Smooth muscle cell (in vitro differentiated cells): ENCODE results near the gene WFIKKN1. TPM values are rescaled to one million over a fixed set of nuclear protein-coding genes. Genes with fewer than 3 reads are reported as not detected.

Source experiments
- DNase-seq: peaks from one replicate; lab custom pipeline; 2025; ENCODE audit not compliant: unreplicated experiment; lab: John Stamatoyannopoulos, UW
- H2AFZ ChIP-seq: fragments of 200-600 bp; sonication (generic); 2 replicates; pipeline ENCODE4 v1.6.0; 2016; ENCODE audit warnings: antibody characterized with exemption, low read depth, mild to moderate bottlenecking
- H3F3A ChIP-seq: fragments of 200-600 bp; sonication (generic); 2 replicates; pipeline ENCODE4 v1.6.0; 2017; ENCODE audit warnings: antibody characterized with exemption, low read depth
- H3K27ac ChIP-seq: fragments of 200-600 bp; sonication (generic); 2 replicates; pipeline ENCODE4 v1.5.1; 2016; ENCODE audit warnings: low read depth, mild to moderate bottlenecking
- H3K27me3 ChIP-seq: fragments of 200-600 bp; sonication (generic); 2 replicates; pipeline ENCODE4 v1.6.1; 2016; ENCODE audit warnings: low read depth, mild to moderate bottlenecking
- H3K36me3 ChIP-seq: fragments of 200-600 bp; sonication (generic); 2 replicates; pipeline ENCODE4 v1.5.1; 2016; ENCODE audit warnings: low read depth
- H3K4me1 ChIP-seq: fragments of 200-600 bp; sonication (generic); 2 replicates; pipeline ENCODE4 v1.5.1; 2016; ENCODE audit warnings: low read depth
- H3K4me2 ChIP-seq: fragments of 200-600 bp; sonication (generic); 2 replicates; pipeline ENCODE4 v1.6.0; 2016; ENCODE audit warnings: mild to moderate bottlenecking
- H3K4me3 ChIP-seq: fragments of 200-600 bp; sonication (generic); 2 replicates; pipeline ENCODE4 v1.5.1; 2016; ENCODE audit warnings: mild to moderate bottlenecking
- H3K79me2 ChIP-seq: fragments of 200-600 bp; sonication (generic); 2 replicates; pipeline ENCODE4 v1.6.0; 2016; ENCODE audit warnings: low read depth, mild to moderate bottlenecking
- H3K9ac ChIP-seq: fragments of 200-600 bp; sonication (generic); 2 replicates; pipeline ENCODE4 v1.6.0; 2016; ENCODE audit warnings: low read depth
- H3K9me3 ChIP-seq: fragments of 200-600 bp; sonication (generic); replicated peaks from 2 replicates; pipeline ENCODE4 v1.5.1; 2016; ENCODE audit warnings: low read depth
- H4K20me1 ChIP-seq: fragments of 200-600 bp; sonication (generic); 2 replicates; pipeline ENCODE4 v1.6.0; 2016; ENCODE audit warnings: low read depth
- CTCF ChIP-seq: fragments of 200-600 bp; sonication (generic); IDR thresholded peaks from 2 replicates; pipeline ENCODE4 v1.5.1; 2017; ENCODE audit warnings: borderline replicate concordance, mild to moderate bottlenecking, antibody characterized with exemption; ENCODE audit not compliant: insufficient read depth, poor library complexity, severe bottlenecking
- WGBS: methylation state at CpG from one replicate; pipeline ENCODE4 v1.1.7; 2016; ENCODE audit warnings: low lambda C conversion rate; 5-methylcytosine and 5-hydroxymethylcytosine counted together
- polyA plus RNA-seq: library from polyadenylated mRNA; unstranded; fragments of >200 nt; fragmentation: Nextera tagmentation; extraction: Ambion mirVana; gene quantifications from 2 replicates; pipeline ENCODE4 v1.2.1, GENCODE V29; 2016
- total RNA-seq: library from RNA; depleted of rRNA; stranded (reverse); fragments of >200 nt; gene quantifications from 2 replicates; pipeline ENCODE4 v1.2.3, GENCODE V29; 2014

WFIKKN1 gene
- total and polyA plus RNA-seq, 2 experiments from 2014 or later = 0.77 TPM; not detected in 1

GRCh38 chr16:651844-652243, 21.1 kb downstream of the WFIKKN1 start:
- peaks cover 14% of the 10 kb centered on the region for H3K4me1 ChIP-seq
- no peaks in the 10 kb centered on the region for H4K20me1 ChIP-seq
- H3K4me2 ChIP-seq = no peak overlapping the region
- DNase-seq = no peak
- H3K36me3 ChIP-seq = no peaks in the 10 kb centered on the region
- peaks cover 6% of the 10 kb centered on the region for H3F3A ChIP-seq
- no peak for TF ChIP-seq CTCF
- 96% methylated on average over 22 of the region's 22 CpGs for WGBS
- no peak overlapping the region for H3K4me3 ChIP-seq
- H3K9me3 ChIP-seq = no peaks in the 10 kb centered on the region
- H2AFZ ChIP-seq = no peak overlapping the region
- no peaks in the 10 kb centered on the region for H3K27me3 ChIP-seq
- no peak overlapping the region for H3K27ac ChIP-seq
- peaks cover 4% of the 10 kb centered on the region for H3K79me2 ChIP-seq
- H3K9ac ChIP-seq = no peak overlapping the region

GRCh38 chr16:652454-653305, 21.9 kb downstream of the WFIKKN1 start:
- no peak for DNase-seq
- peaks cover 4% of the 10 kb centered on the region for H3K79me2 ChIP-seq
- H3F3A ChIP-seq = peaks cover 6% of the 10 kb centered on the region
- H3K4me3 ChIP-seq = no peak overlapping the region
- no peak for TF ChIP-seq CTCF
- H3K27me3 ChIP-seq = no peaks in the 10 kb centered on the region
- H3K27ac ChIP-seq = no peak overlapping the region
- no peaks in the 10 kb centered on the region for H4K20me1 ChIP-seq
- H3K36me3 ChIP-seq = no peaks in the 10 kb centered on the region
- 93% methylated on average over 28 of the region's 28 CpGs for WGBS
- no peaks in the 10 kb centered on the region for H3K9me3 ChIP-seq
- H2AFZ ChIP-seq = no peak overlapping the region
- no peak overlapping the region for H3K9ac ChIP-seq
- peaks cover 14% of the 10 kb centered on the region for H3K4me1 ChIP-seq
- H3K4me2 ChIP-seq = no peak overlapping the region

DNA sequence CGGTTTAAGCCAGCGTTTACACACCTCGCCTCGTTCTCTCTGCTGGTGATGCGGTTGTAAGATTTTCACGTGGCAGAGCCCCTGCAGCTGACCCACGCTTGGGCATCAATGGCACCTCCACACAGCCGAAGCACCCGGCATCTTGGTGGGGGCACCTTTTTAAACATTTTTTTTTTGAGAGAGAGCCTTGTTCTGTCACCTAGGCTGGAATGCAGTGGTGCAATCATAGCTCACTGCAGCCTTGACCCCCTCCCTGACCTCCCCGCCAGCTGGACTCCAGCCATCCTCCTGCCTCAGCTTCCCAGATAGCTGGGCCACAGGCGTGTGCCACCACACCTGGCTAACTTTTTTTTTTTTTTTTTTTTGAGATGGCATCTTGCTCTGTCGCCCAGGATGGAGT, 23.2 kb downstream of the WFIKKN1 start:
- Histone ChIP-seq H3K9me3 (no peaks in the 10 kb centered on the region), H3K36me3 (no peaks in the 10 kb centered on the region), H4K20me1 (no peaks in the 10 kb centered on the region), H3F3A (no peaks in the 10 kb centered on the region), H3K9ac (no peak overlapping the region), H2AFZ (no peak overlapping the region), H3K79me2 (no peaks in the 10 kb centered on the region), H3K4me2 (no peak overlapping the region), H3K4me3 (no peak overlapping the region), H3K4me1 (peaks cover 7% of the 10 kb centered on the region), H3K27me3 (no peaks in the 10 kb centered on the region), H3K27ac (no peak overlapping the region)
- WGBS = 93% methylated on average over 12 of the region's 12 CpGs
- no peak for DNase-seq
- no peak for TF ChIP-seq CTCF

DNA sequence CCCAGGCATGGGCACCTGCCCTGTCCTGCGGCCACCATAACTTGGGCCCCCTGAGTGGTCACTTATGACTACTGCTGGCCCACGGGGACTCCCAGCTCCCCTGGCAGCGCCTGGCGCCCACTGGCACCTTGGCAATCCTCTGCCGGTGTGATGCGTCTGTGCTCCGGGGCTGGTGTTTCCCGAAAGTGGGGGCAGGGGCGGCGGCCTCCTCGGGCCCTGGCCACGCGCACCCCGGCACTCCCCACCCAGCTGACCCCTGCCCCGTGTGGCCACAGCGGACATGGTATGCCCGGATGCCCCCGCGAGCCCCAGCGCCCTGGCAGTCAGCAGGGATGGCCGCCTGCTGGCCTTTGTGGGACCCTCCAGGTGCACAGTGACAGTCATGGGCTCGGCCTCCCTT, 26.7 kb downstream of the WFIKKN1 start:
- no peak overlapping the region for H3K9ac ChIP-seq
- no peak overlapping the region for H3K4me2 ChIP-seq
- no peaks in the 10 kb centered on the region for H3K9me3 ChIP-seq
- no peak overlapping the region for H3K27ac ChIP-seq
- H3F3A ChIP-seq = no peaks in the 10 kb centered on the region
- H2AFZ ChIP-seq = no peak overlapping the region
- no peak for DNase-seq
- no peak overlapping the region for H3K4me3 ChIP-seq
- no peak for TF ChIP-seq CTCF
- WGBS = 96% methylated on average over 19 of the region's 22 CpGs
- H3K27me3 ChIP-seq = no peaks in the 10 kb centered on the region
- no peaks in the 10 kb centered on the region for H3K36me3 ChIP-seq
- peaks cover 3% of the 10 kb centered on the region for H3K4me1 ChIP-seq
- no peaks in the 10 kb centered on the region for H4K20me1 ChIP-seq
- no peaks in the 10 kb centered on the region for H3K79me2 ChIP-seq
